ENCODE results near the gene LETMD1. TPM values are rescaled to one million over a fixed set of nuclear protein-coding genes. Genes with fewer than 3 reads are reported as not detected.

LETMD1 gene
- total and polyA plus RNA-seq, 3 experiments from 2014 or later, result 24.4 to 64.3 (median 61.8) TPM

DNA sequence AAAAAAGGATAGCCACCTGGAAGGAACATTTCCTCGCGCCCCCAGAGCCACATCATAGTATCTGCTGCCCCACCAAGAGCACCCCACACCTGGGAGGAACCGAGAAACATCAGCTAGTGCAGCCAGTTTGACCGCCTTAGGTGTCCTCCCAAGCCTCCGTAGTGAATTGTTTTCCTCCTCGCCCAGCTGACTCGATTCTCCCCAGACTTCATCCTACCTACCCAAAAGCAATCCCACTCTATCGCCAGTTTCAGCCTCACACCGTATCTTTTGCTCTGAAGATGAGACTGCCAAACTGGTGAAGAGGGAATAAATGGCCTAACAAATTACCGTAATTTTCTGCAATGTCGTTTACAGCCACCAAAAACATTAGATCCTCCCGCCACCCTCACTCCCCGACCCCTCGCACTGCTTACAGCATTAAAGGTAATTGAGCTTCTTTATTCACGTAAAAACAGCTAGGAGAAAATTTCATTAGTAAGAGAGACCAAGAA is 20.7 kb upstream of the LETMD1 start:
- CTCF ChIA-PET, result interaction anchor here (0.8 to 1.8 kb wide), 6 partner anchors 8 to 205 kb away, joined by 3 to 5 read pairs (median 4); no protein-coding TSS in a partner anchor
- H3K9me3 Mint-ChIP-seq, result no peaks in the 10 kb centered on the region

DNA sequence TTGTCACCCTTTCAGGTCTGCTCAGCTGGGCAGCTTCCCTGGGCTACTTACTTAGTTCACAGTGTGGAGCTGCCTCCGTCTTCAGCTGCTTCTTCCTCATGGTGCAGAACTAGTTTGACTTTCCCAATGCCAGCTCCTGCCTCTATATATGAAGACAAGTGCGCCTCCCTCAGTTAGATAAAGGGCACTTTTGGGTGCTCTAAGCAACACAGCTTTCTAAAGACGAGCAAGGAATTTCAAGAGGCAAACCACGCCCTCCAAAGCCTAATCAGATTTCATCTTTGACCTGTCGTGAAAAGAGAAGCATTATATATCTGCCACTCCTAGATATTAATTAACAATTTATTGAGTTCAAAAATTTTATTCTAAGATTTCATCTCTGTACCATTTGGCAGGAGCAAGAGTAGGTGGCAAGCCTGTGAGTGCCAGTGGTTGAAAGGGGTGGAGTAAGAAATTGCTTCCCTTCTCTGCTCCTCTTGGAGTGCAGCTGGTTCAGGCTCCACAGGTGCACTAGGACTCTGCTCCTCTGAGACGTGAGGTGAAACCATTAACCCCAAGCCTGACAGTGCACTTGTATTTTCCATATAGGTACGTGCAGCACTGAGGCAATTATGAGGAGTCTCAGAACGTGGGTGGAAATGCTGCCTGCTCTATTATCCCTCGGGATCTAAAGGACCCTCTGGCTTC is 19.9 kb upstream of the LETMD1 start:
- peak overlapping the region in 5 of 7 donors; percentile 22 to 83 (median 65) for H3K4me3 Mint-ChIP-seq
- H3K36me3 Mint-ChIP-seq, result peaks cover 0 to 10% (median under 1%) of the 10 kb centered on the region in 3 donors
- H3K4me1 Mint-ChIP-seq, result peaks cover 33 to 42% (median 36%) of the 10 kb centered on the region in 3 donors
- DNase-seq, result peak in 1 of 5 donors; percentile 26
- Histone ChIP-seq H3K27ac (ENCODE audit: low read depth, low read length) (no peak overlapping the region), H3K27me3 (ENCODE audit: insufficient read depth, low read length, poor library complexity, severe bottlenecking) (no peaks in the 10 kb centered on the region), H3K36me3 (ENCODE audit: insufficient read depth, low read length) (no peaks in the 10 kb centered on the region), H3K9me3 (ENCODE audit: low read length) (no peaks in the 10 kb centered on the region), H3K4me1 (ENCODE audit: insufficient read depth, low read length) (peaks cover 20% of the 10 kb centered on the region), H3K4me3 (ENCODE audit: low read length) (no peak overlapping the region)
- POLR2A ChIA-PET, result interaction anchor here (0.9 to 1.1 kb wide), 2 partner anchors 264 to 315 kb away, joined by 3 to 9 read pairs; partner anchors contain the start of gene ATF1
- peaks cover 4 to 6% of the 10 kb centered on the region in 2 donors for H3K27me3 Mint-ChIP-seq
- no peaks in the 10 kb centered on the region for H3K9me3 Mint-ChIP-seq
- CTCF ChIA-PET, result interaction anchor here (0.8 to 1.5 kb wide), 6 partner anchors 15 to 263 kb away, joined by 3 to 5 read pairs (median 4); no protein-coding TSS in a partner anchor
- peak overlapping the region in 1 of 8 donors; percentile 68 for H3K27ac Mint-ChIP-seq

More for the DNA sequence above, 20.7 kb upstream of the LETMD1 start:
- H3K27ac Mint-ChIP-seq, result peak overlapping the region in 5 of 8 donors; percentile 47 to 71 (median 60)
- H3K27me3 Mint-ChIP-seq, result peaks cover 4 to 6% of the 10 kb centered on the region in 2 donors
- no peak overlapping the region for H3K27ac ChIP-seq (ENCODE audit: low read depth, low read length)
- H3K4me1 Mint-ChIP-seq, result peaks cover 34 to 48% (median 41%) of the 10 kb centered on the region in 3 donors
- no peaks in the 10 kb centered on the region for H3K9me3 ChIP-seq (ENCODE audit: low read length)
- H3K36me3 ChIP-seq (ENCODE audit: insufficient read depth, low read length), result no peaks in the 10 kb centered on the region
- no peak for DNase-seq
- no peak overlapping the region for H3K4me3 ChIP-seq (ENCODE audit: low read length)
- POLR2A ChIA-PET, result interaction anchor here (0.7 to 1.1 kb wide), 3 partner anchors 260 to 314 kb away, joined by 3 to 9 read pairs (median 4); partner anchors contain the start of gene ATF1
- H3K4me1 ChIP-seq (ENCODE audit: insufficient read depth, low read length), result peaks cover 20% of the 10 kb centered on the region
- H3K36me3 Mint-ChIP-seq, result peaks cover 0 to 10% (median 0%) of the 10 kb centered on the region in 3 donors
- no peaks in the 10 kb centered on the region for H3K27me3 ChIP-seq (ENCODE audit: insufficient read depth, low read length, poor library complexity, severe bottlenecking)
- peak overlapping the region; percentile 14 to 79 (median 67) for H3K4me3 Mint-ChIP-seq

DNA sequence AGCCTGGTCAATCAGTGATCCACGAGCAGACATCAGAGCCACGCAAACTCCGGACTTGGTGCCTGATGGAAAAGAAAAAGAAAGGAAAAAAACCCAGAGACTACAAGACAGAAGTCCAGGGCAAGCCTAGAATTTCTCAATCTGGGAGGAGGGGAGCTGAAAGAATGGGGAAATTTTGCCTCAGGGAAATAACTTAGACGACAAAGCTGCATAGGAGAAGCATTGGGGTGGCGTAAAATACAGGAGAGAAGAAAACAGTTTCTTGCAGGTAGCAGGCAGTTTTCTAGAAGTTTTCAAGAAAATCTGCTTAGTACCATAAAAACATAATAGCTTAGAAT is 19.3 kb upstream of the LETMD1 start:
- Mint-ChIP-seq H3K4me3 (peak overlapping the region in 1 of 7 donors; percentile 83), H3K27ac (peak overlapping the region in 1 of 8 donors; percentile 52), H3K27me3 (peaks cover 4 to 6% of the 10 kb centered on the region in 2 donors), H3K36me3 (peaks cover 0 to 10% (median 1%) of the 10 kb centered on the region in 3 donors), H3K4me1 (peaks cover 30 to 37% (median 30%) of the 10 kb centered on the region in 3 donors), H3K9me3 (no peaks in the 10 kb centered on the region)
- POLR2A ChIA-PET, result no interaction called here
- CTCF ChIA-PET, result interaction anchor here (0.9 to 1.5 kb wide), 3 partner anchors 15 to 263 kb away, joined by 3 to 4 read pairs (median 3); no protein-coding TSS in a partner anchor
- Histone ChIP-seq H3K4me3 (ENCODE audit: low read length) (no peak overlapping the region), H3K4me1 (ENCODE audit: insufficient read depth, low read length) (peaks cover 17% of the 10 kb centered on the region), H3K9me3 (ENCODE audit: low read length) (no peaks in the 10 kb centered on the region), H3K27me3 (ENCODE audit: insufficient read depth, low read length, poor library complexity, severe bottlenecking) (no peaks in the 10 kb centered on the region), H3K27ac (ENCODE audit: low read depth, low read length) (no peak overlapping the region), H3K36me3 (ENCODE audit: insufficient read depth, low read length) (no peaks in the 10 kb centered on the region)
- no peak for DNase-seq

DNA sequence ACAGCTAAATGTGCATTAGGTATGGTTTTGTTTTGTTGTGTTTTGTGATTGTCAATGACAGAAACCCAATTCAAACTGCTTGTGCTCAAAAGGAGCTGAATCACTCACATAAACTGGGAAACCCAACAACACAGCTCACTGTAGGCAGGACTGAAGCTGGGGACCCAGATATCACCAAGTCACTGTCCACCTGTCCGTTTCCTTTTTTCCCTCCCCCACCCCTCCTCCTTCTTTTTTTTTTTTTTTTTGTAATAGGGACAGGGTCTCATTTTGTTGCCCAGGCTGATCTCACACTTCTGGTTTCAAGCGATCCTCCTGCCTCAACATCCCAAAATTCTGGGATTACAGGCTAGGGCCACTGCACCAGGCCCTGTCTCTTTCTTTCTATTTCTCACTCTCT is 15.1 kb upstream of the LETMD1 start:
- H3K4me3 Mint-ChIP-seq, result no peak overlapping the region
- Histone ChIP-seq H3K27me3 (ENCODE audit: insufficient read depth, low read length, poor library complexity, severe bottlenecking) (no peaks in the 10 kb centered on the region), H3K27ac (ENCODE audit: low read depth, low read length) (no peak overlapping the region), H3K4me1 (ENCODE audit: insufficient read depth, low read length) (peaks cover 5% of the 10 kb centered on the region), H3K9me3 (ENCODE audit: low read length) (no peaks in the 10 kb centered on the region), H3K4me3 (ENCODE audit: low read length) (no peak overlapping the region), H3K36me3 (ENCODE audit: insufficient read depth, low read length) (no peaks in the 10 kb centered on the region)
- CTCF ChIA-PET, result interaction anchor here (1.2 kb wide), 1 partner anchor 14 kb away, joined by 3 read pairs; no protein-coding TSS in a partner anchor
- H3K36me3 Mint-ChIP-seq, result peaks cover 0 to 1% (median 0%) of the 10 kb centered on the region in 3 donors
- no peak for DNase-seq
- peak overlapping the region in 1 of 8 donors; percentile 70 for H3K27ac Mint-ChIP-seq
- H3K4me1 Mint-ChIP-seq, result peaks cover 0 to 3% (median 2%) of the 10 kb centered on the region in 3 donors
- POLR2A ChIA-PET, result interaction anchor here (0.6 to 0.7 kb wide), 2 partner anchors 11 to 45 kb away, joined by 3 to 7 read pairs; no protein-coding TSS in a partner anchor
- no peaks in the 10 kb centered on the region for H3K9me3 Mint-ChIP-seq
- H3K27me3 Mint-ChIP-seq, result peaks cover 4 to 6% of the 10 kb centered on the region in 2 donors

DNA sequence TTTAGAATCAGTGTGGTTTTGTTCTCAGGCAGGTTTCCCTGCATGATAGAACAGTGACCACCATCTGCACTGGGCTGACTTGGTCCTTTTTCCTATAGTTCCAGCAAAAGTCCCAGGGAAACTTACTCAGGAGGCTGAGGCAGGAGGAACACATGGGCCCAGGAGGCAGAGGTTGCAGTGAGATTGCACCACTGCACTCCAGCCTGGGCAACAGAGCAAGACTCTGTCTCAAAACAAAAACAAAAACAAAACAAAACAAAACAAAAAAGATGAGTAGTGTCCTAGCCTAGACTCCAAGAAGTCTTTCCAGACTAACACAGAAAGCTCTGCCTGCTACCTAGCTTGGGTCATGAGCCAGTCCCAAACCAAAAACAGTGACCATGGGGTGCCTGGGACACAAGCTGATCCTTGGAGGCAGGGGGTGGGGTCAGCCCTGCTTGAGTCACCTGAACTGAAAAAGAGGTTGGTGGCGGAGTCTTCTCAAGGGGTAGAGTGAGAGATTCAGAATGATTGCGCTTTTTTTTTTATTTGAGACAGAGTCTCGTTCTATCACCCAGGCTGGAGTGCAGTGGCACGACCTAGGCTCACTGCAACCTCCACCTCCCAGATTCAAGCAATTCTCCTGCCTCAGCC is 14.6 kb upstream of the LETMD1 start:
- CTCF ChIA-PET, result interaction anchor here (1.2 kb wide), 1 partner anchor 13 kb away, joined by 3 read pairs; no protein-coding TSS in a partner anchor

DNA sequence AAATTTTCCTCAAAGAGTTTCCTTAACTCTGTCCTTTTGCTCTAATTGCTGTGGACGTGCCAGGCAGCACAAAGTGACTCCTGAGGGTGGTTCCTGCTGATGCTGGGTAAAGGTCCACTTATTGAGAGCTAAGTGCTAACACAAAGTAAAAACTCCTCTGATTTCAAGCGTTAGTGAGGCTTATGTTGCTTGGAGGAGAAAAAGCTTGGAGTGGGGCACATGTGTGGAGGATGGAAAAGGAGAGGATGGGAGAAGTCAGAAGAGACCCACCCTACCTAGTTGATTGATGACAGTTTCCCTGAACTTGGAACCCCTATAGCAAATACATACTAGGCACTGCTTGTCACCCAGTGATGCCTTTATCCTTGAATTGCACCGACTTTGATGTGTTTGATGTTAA is 11.8 kb upstream of the LETMD1 start:
- DNase-seq, result no peak
- no peak overlapping the region for H3K27ac ChIP-seq (ENCODE audit: low read depth, low read length)
- no peaks in the 10 kb centered on the region for H3K36me3 ChIP-seq (ENCODE audit: insufficient read depth, low read length)
- CTCF ChIA-PET, result interaction anchor here (1.0 to 1.4 kb wide), 3 partner anchors 10 to 305 kb away, joined by 3 to 5 read pairs (median 4); partner anchors contain the start of gene SLC11A2
- Mint-ChIP-seq H3K4me1 (no peaks in the 10 kb centered on the region), H3K9me3 (no peaks in the 10 kb centered on the region), H3K36me3 (peaks cover 0 to 1% (median 0%) of the 10 kb centered on the region in 3 donors), H3K4me3 (no peak overlapping the region), H3K27me3 (no peaks in the 10 kb centered on the region), H3K27ac (no peak overlapping the region)
- no peaks in the 10 kb centered on the region for H3K27me3 ChIP-seq (ENCODE audit: insufficient read depth, low read length, poor library complexity, severe bottlenecking)
- H3K9me3 ChIP-seq (ENCODE audit: low read length), result no peaks in the 10 kb centered on the region
- H3K4me3 ChIP-seq (ENCODE audit: low read length), result no peak overlapping the region
- no peaks in the 10 kb centered on the region for H3K4me1 ChIP-seq (ENCODE audit: insufficient read depth, low read length)
- POLR2A ChIA-PET, result no interaction called here

More for the DNA sequence above, 14.6 kb upstream of the LETMD1 start:
- H3K4me3 ChIP-seq (ENCODE audit: low read length), result no peak overlapping the region
- DNase-seq, result no peak
- no peak overlapping the region for H3K27ac ChIP-seq (ENCODE audit: low read depth, low read length)
- no peak overlapping the region for H3K4me3 Mint-ChIP-seq
- peaks cover 4 to 6% of the 10 kb centered on the region in 2 donors for H3K27me3 Mint-ChIP-seq
- no peaks in the 10 kb centered on the region for H3K4me1 Mint-ChIP-seq
- no peaks in the 10 kb centered on the region for H3K36me3 ChIP-seq (ENCODE audit: insufficient read depth, low read length)
- H3K9me3 ChIP-seq (ENCODE audit: low read length), result no peaks in the 10 kb centered on the region
- POLR2A ChIA-PET, result no interaction called here
- H3K9me3 Mint-ChIP-seq, result no peaks in the 10 kb centered on the region
- H3K27ac Mint-ChIP-seq, result peak overlapping the region in 1 of 8 donors; percentile 70
- H3K4me1 ChIP-seq (ENCODE audit: insufficient read depth, low read length), result no peaks in the 10 kb centered on the region
- peaks cover 0 to 1% (median 0%) of the 10 kb centered on the region in 3 donors for H3K36me3 Mint-ChIP-seq
- no peaks in the 10 kb centered on the region for H3K27me3 ChIP-seq (ENCODE audit: insufficient read depth, low read length, poor library complexity, severe bottlenecking)

DNA sequence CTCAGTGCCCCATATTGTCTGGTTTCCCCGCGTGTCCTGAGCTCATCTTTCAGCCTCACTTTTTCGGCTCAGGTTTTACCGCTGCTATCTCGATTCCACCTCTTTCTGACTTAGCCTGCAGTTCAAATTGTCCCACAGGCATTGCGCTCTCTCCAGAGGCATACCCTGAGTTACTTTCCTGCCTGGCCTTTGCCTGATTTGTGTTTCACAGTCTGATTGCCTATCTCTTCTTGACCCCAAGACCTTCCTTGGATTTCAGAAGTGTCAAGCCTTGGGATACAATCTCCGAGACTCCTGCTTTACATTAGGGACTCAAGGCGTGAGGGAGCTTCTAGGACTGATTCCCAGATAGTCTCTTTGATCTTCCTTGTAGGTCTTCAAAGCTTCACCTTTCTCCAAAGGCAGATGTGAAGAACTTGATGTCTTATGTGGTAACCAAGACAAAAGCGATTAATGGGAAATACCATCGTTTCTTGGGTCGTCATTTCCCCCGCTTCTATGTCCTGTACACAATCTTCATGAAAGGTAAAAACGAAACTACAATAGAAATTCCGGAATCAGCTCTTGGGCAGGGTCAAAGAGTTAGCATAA is 629 bp downstream of the LETMD1 start:
- CTCF ChIA-PET, result interaction anchor here (0.8 to 1.1 kb wide), 4 partner anchors 12 to 26 kb away, joined by 3 read pairs; partner anchors contain the start of gene SLC11A2

More for the DNA sequence above, 629 bp downstream of the LETMD1 start:
- Mint-ChIP-seq H3K9me3 (no peaks in the 10 kb centered on the region), H3K4me1 (peaks cover 30 to 43% (median 40%) of the 10 kb centered on the region in 3 donors), H3K36me3 (peaks cover 0 to 33% (median 1%) of the 10 kb centered on the region in 3 donors), H3K27me3 (no peaks in the 10 kb centered on the region), H3K27ac (peak overlapping the region; percentile 92 to 99 (median 96)), H3K4me3 (peak overlapping the region; percentile 92 to 100 (median 95))
- Histone ChIP-seq H3K4me1 (ENCODE audit: insufficient read depth, low read length) (peaks cover 29% of the 10 kb centered on the region), H3K27me3 (ENCODE audit: insufficient read depth, low read length, poor library complexity, severe bottlenecking) (no peaks in the 10 kb centered on the region), H3K36me3 (ENCODE audit: insufficient read depth, low read length) (peaks cover 14% of the 10 kb centered on the region), H3K27ac (ENCODE audit: low read depth, low read length) (peak overlapping the region; percentile 82), H3K4me3 (ENCODE audit: low read length) (peak overlapping the region; percentile 82), H3K9me3 (ENCODE audit: low read length) (no peaks in the 10 kb centered on the region)
- peak in 1 of 5 donors; percentile 34 for DNase-seq
- POLR2A ChIA-PET, result interaction anchor here (0.6 to 1.5 kb wide), 3 partner anchors 35 to 190 kb away, joined by 4 to 5 read pairs (median 5); partner anchors contain the start of genes DAZAP2 and POU6F1
